AG04450 (cell line): ENCODE measurements around the gene GAS6. TPM values are rescaled to one million over a fixed set of nuclear protein-coding genes. Genes with fewer than 3 reads are reported as not detected.

Source experiments
- CTCF ChIA-PET: fragments of 300-600, 350-600 bp; formaldehyde crosslinking; extraction: SDS; loops from one replicate; lab custom pipeline; 2022; ENCODE audit warnings: antibody characterized with exemption, inconsistent platforms; lab: Charles Lee
- POLR2A ChIA-PET: fragments of 350-600 bp; formaldehyde crosslinking; extraction: SDS; loops from one replicate; lab custom pipeline; 2021; ENCODE audit warnings: antibody characterized with exemption, inconsistent platforms; lab: Yijun Ruan, JAX
- DNase-seq: peaks from one replicate; pipeline ENCODE4 v3.0.0-alpha.2; 2011; ENCODE audit warnings: low read depth, low spot score
- H3K27ac ChIP-seq: one replicate; pipeline ENCODE4 v1.5.1; 2012; ENCODE audit warnings: low read depth, low read length, control low read depth
- H3K27me3 ChIP-seq: one replicate; pipeline ENCODE4 v1.6.0; 2012; ENCODE audit warnings: low read length; ENCODE audit not compliant: control insufficient read depth, insufficient read depth
- H3K4me3 ChIP-seq: 2 replicates; pipeline ENCODE4 v1.5.1; 2011; ENCODE audit warnings: mild to moderate bottlenecking, low read depth, low read length, control low read depth
- H3K9me3 ChIP-seq: 2 replicates; pipeline ENCODE4 v1.5.1; 2012; ENCODE audit warnings: low read length; ENCODE audit not compliant: control insufficient read depth, insufficient read depth
- CTCF ChIP-seq: IDR thresholded peaks from 2 replicates; pipeline ENCODE4 v1.5.1; 2011; ENCODE audit warnings: low read depth, low read length, control low read depth, inconsistent platforms
- polyA plus RNA-seq: library from polyadenylated mRNA; depleted of rRNA; stranded (reverse); fragments of >200 nt; gene quantifications from 2 replicates; pipeline ENCODE4 v1.2.3, GENCODE V29; 2011

Gene GAS6
- polyA plus RNA-seq, 1 experiment: 356 TPM

GRCh38 chr13:113814435-113814821, 49.4 kb downstream of the GAS6 start:
- H3K27me3 ChIP-seq: no peaks in the 10 kb centered on the region
- no peak overlapping the region for H3K4me3 ChIP-seq
- H3K27ac ChIP-seq: no peak overlapping the region
- CTCF ChIA-PET: interaction anchor here (0.5 kb wide), 2 partner anchors 80 to 81 kb away, joined by 5 read pairs; no protein-coding TSS in a partner anchor
- POLR2A ChIA-PET: interaction anchor here (0.6 kb wide), 1 partner anchor 10 kb away, joined by 4 read pairs; no protein-coding TSS in a partner anchor
- no peak for TF ChIP-seq CTCF
- peaks cover 13% of the 10 kb centered on the region for H3K9me3 ChIP-seq
- DNase-seq: no peak

GRCh38 chr13:113813749-113814434, 50.0 kb downstream of the GAS6 start:
- no peak overlapping the region for H3K27ac ChIP-seq
- TF ChIP-seq CTCF: no peak
- peaks cover 17% of the 10 kb centered on the region for H3K9me3 ChIP-seq
- DNase-seq: no peak
- H3K27me3 ChIP-seq: no peaks in the 10 kb centered on the region
- ChIA-PET CTCF (interaction anchor here (0.5 kb wide), 1 partner anchor 82 kb away, joined by 5 read pairs; no protein-coding TSS in a partner anchor), POLR2A (no interaction called here)
- no peak overlapping the region for H3K4me3 ChIP-seq

- no peak overlapping the region for H3K27ac ChIP-seq
- H3K27me3 ChIP-seq: no peaks in the 10 kb centered on the region
- POLR2A ChIA-PET: no interaction called here
- CTCF ChIA-PET: no interaction called here
- no peak overlapping the region for H3K4me3 ChIP-seq
- H3K9me3 ChIP-seq: peaks cover 23% of the 10 kb centered on the region
- TF ChIP-seq CTCF: no peak
- no peak for DNase-seq
These were observed 50.7 kb downstream of the GAS6 start for GRCh38 chr13:113813070-113813748.

- Histone ChIP-seq H3K9me3 (peaks cover 31% of the 10 kb centered on the region), H3K27me3 (no peaks in the 10 kb centered on the region), H3K27ac (no peak overlapping the region), H3K4me3 (no peak overlapping the region)
- TF ChIP-seq CTCF: no peak
- POLR2A ChIA-PET: no interaction called here
- CTCF ChIA-PET: no interaction called here
- DNase-seq: no peak
These were observed 51.5 kb downstream of the GAS6 start for GRCh38 chr13:113812178-113813040.
